Hepatocyte (in vitro differentiated cells): ENCODE data around the gene UBE2I. TPM values are rescaled to one million over a fixed set of nuclear protein-coding genes. Genes with fewer than 3 reads are reported as not detected.

Source experiments
- DNase-seq: peaks from one replicate; pipeline ENCODE4 v3.0.0-alpha.2; 2016; ENCODE audit warnings: low spot score
- H2AFZ ChIP-seq: fragments of 200-600 bp; sonication (generic); 2 replicates; pipeline ENCODE4 v1.6.0; 2016; ENCODE audit warnings: antibody characterized with exemption, mild to moderate bottlenecking
- H3K27ac ChIP-seq: fragments of 200-600 bp; sonication (generic); 2 replicates; pipeline ENCODE4 v1.5.1; 2016; ENCODE audit warnings: mild to moderate bottlenecking
- H3K27me3 ChIP-seq: fragments of 200-600 bp; sonication (generic); 2 replicates; pipeline ENCODE4 v1.6.1; 2016
- H3K36me3 ChIP-seq: fragments of 200-600 bp; sonication (generic); replicated peaks from 2 replicates; pipeline ENCODE4 v1.5.1; 2016; ENCODE audit warnings: low read depth; ENCODE audit not compliant: insufficient read depth
- H3K4me1 ChIP-seq: fragments of 200-600 bp; sonication (generic); 2 replicates; pipeline ENCODE4 v1.5.1; 2016; ENCODE audit warnings: mild to moderate bottlenecking, moderate library complexity; ENCODE audit not compliant: insufficient read depth
- H3K4me2 ChIP-seq: fragments of 200-600 bp; sonication (generic); 2 replicates; pipeline ENCODE4 v1.6.0; 2016
- H3K4me3 ChIP-seq: fragments of 200-600 bp; sonication (generic); 2 replicates; pipeline ENCODE4 v1.5.1; 2016; ENCODE audit warnings: mild to moderate bottlenecking
- H3K79me2 ChIP-seq: fragments of 200-600 bp; sonication (generic); 2 replicates; pipeline ENCODE4 v1.6.0; 2017; ENCODE audit warnings: mild to moderate bottlenecking
- H3K9me2 ChIP-seq: fragments of 200-600 bp; sonication (generic); replicated peaks from 2 replicates; pipeline ENCODE4 v1.6.0; 2017; ENCODE audit warnings: mild to moderate bottlenecking; ENCODE audit not compliant: insufficient read depth
- H3K9me3 ChIP-seq: fragments of 200-600 bp; sonication (generic); 2 replicates; pipeline ENCODE4 v1.5.1; 2016; ENCODE audit warnings: low read depth, mild to moderate bottlenecking
- H4K20me1 ChIP-seq: fragments of 200-600 bp; sonication (generic); 2 replicates; pipeline ENCODE4 v1.6.0; 2016; ENCODE audit warnings: mild to moderate bottlenecking; ENCODE audit not compliant: insufficient read depth, poor library complexity, severe bottlenecking
- EZH2 ChIP-seq: fragments of 200-600 bp; sonication (generic); IDR thresholded peaks from 2 replicates; pipeline ENCODE4 v1.6.1; 2016; ENCODE audit warnings: antibody characterized with exemption, mild to moderate bottlenecking, borderline replicate concordance
- EZH2phosphoT487 ChIP-seq: fragments of 200-600 bp; sonication (generic); IDR thresholded peaks from one replicate; pipeline ENCODE4 v1.6.1; 2018; ENCODE audit warnings: antibody characterized with exemption, mild to moderate bottlenecking, low read depth, moderate library complexity; ENCODE audit not compliant: unreplicated experiment, severe bottlenecking
- WGBS: methylation state at CpG from one replicate; pipeline ENCODE4 v1.1.6; 2016; ENCODE audit warnings: low lambda C conversion rate; ENCODE audit errors: missing lambda C conversion rate; 5-methylcytosine and 5-hydroxymethylcytosine counted together
- polyA plus RNA-seq: library from polyadenylated mRNA; unstranded; fragments of >200 nt; fragmentation: Nextera tagmentation; extraction: Ambion mirVana; gene quantifications from 2 replicates; pipeline ENCODE4 v1.2.1, GENCODE V29; 2016
- total RNA-seq: library from RNA; depleted of rRNA; stranded (reverse); fragments of >200 nt; gene quantifications from 2 replicates; pipeline ENCODE4 v1.2.3, GENCODE V29; 2014
- TF ChIP-seq, protein P1 (sequence below): fragments of 200-600 bp; sonication (generic); IDR thresholded peaks from 2 replicates; pipeline ENCODE4 v1.5.1; 2016; ENCODE audit warnings: antibody characterized with exemption, mild to moderate bottlenecking; ENCODE audit not compliant: poor library complexity

Gene UBE2I
- total RNA-seq = 76.0 and 78.8 TPM in 2 replicates
- 150 and 183 TPM in 2 replicates for polyA plus RNA-seq

DNA sequence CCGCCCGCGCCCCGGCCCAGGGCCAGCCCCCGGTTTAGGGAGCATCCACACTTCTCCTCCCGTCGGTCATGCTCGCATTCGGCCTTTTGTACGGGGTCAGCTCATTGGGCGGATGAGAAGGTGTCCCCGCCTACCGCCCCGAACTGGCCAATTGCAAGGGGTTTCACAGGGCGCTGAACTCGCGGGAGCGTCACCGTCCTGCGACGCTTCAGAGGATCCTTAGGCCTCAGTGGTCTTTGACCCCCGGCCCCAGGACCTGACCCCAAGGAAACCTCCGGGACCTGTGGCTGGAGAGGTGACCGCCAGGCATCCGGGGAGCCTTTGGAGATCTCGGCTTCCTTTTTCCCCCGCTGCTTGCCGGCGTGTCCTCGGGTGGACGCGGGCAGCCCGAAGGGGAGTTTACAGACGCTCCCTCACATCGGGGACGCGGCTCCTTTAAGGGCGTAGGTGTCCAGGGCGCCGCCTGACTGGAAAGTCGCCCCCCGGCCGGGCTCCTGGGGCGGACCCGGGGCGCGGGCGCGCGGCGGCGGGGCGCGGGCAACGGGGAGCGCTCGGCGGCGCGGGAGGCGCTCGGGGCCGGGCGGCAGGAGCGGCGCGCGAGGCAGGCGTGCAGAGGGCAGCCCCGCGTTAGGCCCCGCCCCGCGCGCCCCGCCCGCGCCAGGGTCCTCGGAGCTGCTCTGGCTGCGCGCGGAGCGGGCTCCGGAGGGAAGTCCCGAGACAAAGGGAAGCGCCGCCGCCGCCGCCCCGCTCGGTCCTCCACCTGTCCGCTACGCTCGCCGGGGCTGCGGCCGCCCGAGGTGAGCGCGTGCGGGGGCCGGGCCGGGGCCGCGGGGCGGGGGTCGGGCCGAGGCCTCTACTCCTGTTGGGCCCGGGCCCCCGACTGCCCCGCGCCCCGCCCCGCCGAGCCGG lies at the start of gene UBE2I:
UBE2I (plus strand) TSS at position 660 of the 909 bp plus-strand sequence. CDS start 4,395 bp downstream, outside the sequence.
- peak; percentile 97 for DNase-seq
- Histone ChIP-seq H3K36me3 (no peaks in the 10 kb centered on the region), H3K27ac (peak within 1 kb of the TSS; percentile 99), H2AFZ (peak within 1 kb of the TSS; percentile 64), H3K79me2 (peaks cover 44% of the 10 kb centered on the region), H3K27me3 (no peaks in the 10 kb centered on the region), H4K20me1 (peaks cover 44% of the 10 kb centered on the region), H3K4me1 (peaks cover 15% of the 10 kb centered on the region), H3K9me2 (no peaks in the 10 kb centered on the region), H3K4me3 (peak within 1 kb of the TSS; percentile 73), H3K4me2 (peak within 1 kb of the TSS; percentile 98), H3K9me3 (no peaks in the 10 kb centered on the region)
- TF ChIP-seq EZH2 (no peak), EZH2phosphoT487 (no peak)
- TF ChIP-seq, protein P1, sequence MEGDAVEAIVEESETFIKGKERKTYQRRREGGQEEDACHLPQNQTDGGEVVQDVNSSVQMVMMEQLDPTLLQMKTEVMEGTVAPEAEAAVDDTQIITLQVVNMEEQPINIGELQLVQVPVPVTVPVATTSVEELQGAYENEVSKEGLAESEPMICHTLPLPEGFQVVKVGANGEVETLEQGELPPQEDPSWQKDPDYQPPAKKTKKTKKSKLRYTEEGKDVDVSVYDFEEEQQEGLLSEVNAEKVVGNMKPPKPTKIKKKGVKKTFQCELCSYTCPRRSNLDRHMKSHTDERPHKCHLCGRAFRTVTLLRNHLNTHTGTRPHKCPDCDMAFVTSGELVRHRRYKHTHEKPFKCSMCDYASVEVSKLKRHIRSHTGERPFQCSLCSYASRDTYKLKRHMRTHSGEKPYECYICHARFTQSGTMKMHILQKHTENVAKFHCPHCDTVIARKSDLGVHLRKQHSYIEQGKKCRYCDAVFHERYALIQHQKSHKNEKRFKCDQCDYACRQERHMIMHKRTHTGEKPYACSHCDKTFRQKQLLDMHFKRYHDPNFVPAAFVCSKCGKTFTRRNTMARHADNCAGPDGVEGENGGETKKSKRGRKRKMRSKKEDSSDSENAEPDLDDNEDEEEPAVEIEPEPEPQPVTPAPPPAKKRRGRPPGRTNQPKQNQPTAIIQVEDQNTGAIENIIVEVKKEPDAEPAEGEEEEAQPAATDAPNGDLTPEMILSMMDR = no peak
- under 1% methylated on average over 37 of the region's 117 CpGs for WGBS

DNA sequence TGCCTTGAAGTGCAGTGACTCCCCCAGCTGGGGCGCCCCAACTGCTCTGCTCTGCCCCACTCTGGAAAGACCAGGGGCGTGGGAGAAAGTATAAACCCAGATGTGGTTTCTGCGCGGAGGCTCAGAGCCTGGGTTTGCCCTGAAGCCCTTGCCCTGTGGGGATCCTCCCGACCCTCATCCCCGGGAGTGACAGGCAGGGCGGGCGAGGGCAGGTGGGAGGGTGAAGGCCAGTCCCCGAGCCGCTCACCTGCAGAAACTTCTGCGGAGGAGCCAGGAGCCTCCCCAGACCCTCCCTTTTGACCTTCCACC lies 49.7 kb upstream of the UBE2I start:
- Histone ChIP-seq H3K9me2 (no peaks in the 10 kb centered on the region), H3K79me2 (no peaks in the 10 kb centered on the region), H4K20me1 (no peaks in the 10 kb centered on the region), H2AFZ (no peak overlapping the region), H3K27me3 (peaks cover 8% of the 10 kb centered on the region), H3K9me3 (no peaks in the 10 kb centered on the region), H3K4me3 (no peak overlapping the region), H3K4me2 (no peak overlapping the region), H3K36me3 (no peaks in the 10 kb centered on the region), H3K27ac (no peak overlapping the region), H3K4me1 (no peaks in the 10 kb centered on the region)
- no peak for DNase-seq
- TF ChIP-seq, protein P1 = no peak
- TF ChIP-seq EZH2phosphoT487 (no peak), EZH2 (no peak)
- WGBS = 73% methylated on average over 11 of the region's 11 CpGs

DNA sequence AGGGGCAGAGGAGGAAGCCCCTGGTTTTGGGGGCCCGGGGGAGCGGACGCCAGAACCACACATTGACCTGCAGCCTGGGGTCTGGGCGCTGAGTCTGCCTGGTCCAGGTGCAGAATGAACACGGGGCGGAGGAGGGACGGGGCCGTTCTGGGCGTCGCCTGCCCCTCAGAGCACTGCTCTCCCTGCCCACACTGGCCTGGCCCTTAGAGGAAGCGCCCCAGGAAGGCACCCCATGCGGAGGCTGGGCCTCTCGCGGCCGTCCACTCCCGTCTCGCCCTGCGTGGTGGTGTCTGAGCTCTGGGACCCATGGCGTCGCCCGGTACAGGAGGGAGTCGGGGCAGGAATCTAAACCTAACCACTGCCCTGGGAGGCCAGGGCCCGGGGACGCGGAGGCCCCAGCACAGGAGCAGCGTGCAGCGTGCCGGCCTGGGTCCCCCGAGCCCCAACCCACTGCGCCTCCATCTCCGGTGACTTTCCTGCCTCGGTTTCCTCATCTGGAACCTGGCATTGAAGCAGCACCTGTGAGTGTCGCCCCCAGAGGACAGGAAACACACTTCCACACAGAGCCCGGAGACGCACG lies 49.2 kb upstream of the UBE2I start:
- TF ChIP-seq, protein P1 = no peak
- no peak for TF ChIP-seq EZH2phosphoT487
- no peak for TF ChIP-seq EZH2
- DNase-seq = no peak
- H3K4me3 ChIP-seq = no peak overlapping the region
- no peaks in the 10 kb centered on the region for H4K20me1 ChIP-seq
- no peaks in the 10 kb centered on the region for H3K36me3 ChIP-seq
- H3K27me3 ChIP-seq = peaks cover 8% of the 10 kb centered on the region
- H3K4me1 ChIP-seq = no peaks in the 10 kb centered on the region
- no peak overlapping the region for H3K27ac ChIP-seq
- H3K9me3 ChIP-seq = no peaks in the 10 kb centered on the region
- H3K4me2 ChIP-seq = no peak overlapping the region
- H3K79me2 ChIP-seq = no peaks in the 10 kb centered on the region
- WGBS = 91% methylated on average over 35 of the region's 36 CpGs
- H2AFZ ChIP-seq = no peak overlapping the region
- no peaks in the 10 kb centered on the region for H3K9me2 ChIP-seq
